ENCODE results near the gene IFNLR1.

Gene IFNLR1

GRCh38 chr1:24124980-24125379 is 62.1 kb downstream of the IFNLR1 start:
- no peak for DNase-seq

- DNase-seq: no peak
Measured at GRCh38 chr1:24123611-24124010, 63.5 kb downstream of the IFNLR1 start.

- no peak for DNase-seq
Measured at GRCh38 chr1:24122776-24123175, 64.3 kb downstream of the IFNLR1 start.

GRCh38 chr1:24121406-24121805 is 65.7 kb downstream of the IFNLR1 start:
- no peak for DNase-seq

- no peak for DNase-seq
Measured at GRCh38 chr1:24120965-24121364, 66.1 kb downstream of the IFNLR1 start.

GRCh38 chr1:24119859-24120756 is 67.0 kb downstream of the IFNLR1 start:
- peak in 2 of 58 donors; percentile 9 to 36 for DNase-seq

GRCh38 chr1:24119489-24119858 is 67.6 kb downstream of the IFNLR1 start:
- DNase-seq: no peak

- no peak for DNase-seq
Measured at GRCh38 chr1:24118410-24119242, 68.5 kb downstream of the IFNLR1 start.

- no peak for DNase-seq
Measured at GRCh38 chr1:24117722-24118409, 69.2 kb downstream of the IFNLR1 start.

GRCh38 chr1:24117132-24117531 is 70.0 kb downstream of the IFNLR1 start:
- no peak for DNase-seq

GRCh38 chr1:24114753-24115152 is 72.3 kb downstream of the IFNLR1 start:
- DNase-seq: no peak

GRCh38 chr1:24113641-24114033 is 73.5 kb downstream of the IFNLR1 start:
- DNase-seq: no peak

- DNase-seq: peak in 34 of 58 donors; percentile 3 to 55 (median 19)
Measured at GRCh38 chr1:24111996-24112779, 74.9 kb downstream of the IFNLR1 start, which contains the start of gene MYOM3. TSS of gene MYOM3 (minus strand) at chr1:24112135. CDS start at chr1:24108636, 3,499 bp downstream.

GRCh38 chr1:24111262-24111995 is 75.7 kb downstream of the IFNLR1 start:
- DNase-seq: peak in 2 of 58 donors; percentile 8 to 28

GRCh38 chr1:24110642-24111261 is 76.3 kb downstream of the IFNLR1 start:
- DNase-seq: peak in 1 of 58 donors; percentile 8

- DNase-seq: no peak
Measured at GRCh38 chr1:24109686-24110475, 77.2 kb downstream of the IFNLR1 start.

GRCh38 chr1:24109166-24109483 is 78.0 kb downstream of the IFNLR1 start:
- no peak for DNase-seq

GRCh38 chr1:24108334-24109165 is 78.5 kb downstream of the IFNLR1 start:
- DNase-seq: no peak
